HepG2 (cell line): ENCODE results near the gene YTHDF1. TPM values are rescaled to one million over a fixed set of nuclear protein-coding genes. Genes with fewer than 3 reads are reported as not detected.

Experiments
- ATAC-seq: fragments of 200-7000 bp; cut with Tn5 transposase; 3 replicates; pipeline ENCODE4 v1.9.1; 2020; ENCODE audit warnings: mild to moderate bottlenecking, moderate library complexity
- BruUV-seq: library from RNA; stranded (reverse); fragments of 400-500 nt; replicated peaks from 2 replicates; lab custom pipeline; 2021; lab: Mats Ljungman, UMichigan
- CTCF ChIA-PET: fragments of 300-600 bp; formaldehyde crosslinking; extraction: SDS; loops from one replicate; lab custom pipeline; 2021; ENCODE audit warnings: low total read pairs, inconsistent platforms, low intra/inter-chr PET ratio; lab: Yijun Ruan, JAX
- POLR2A ChIA-PET: fragments of 350-600 bp; sonication (Branson Sonifier 250); formaldehyde crosslinking; loops from one replicate; lab custom pipeline; 2020; ENCODE audit warnings: antibody characterized with exemption, inconsistent platforms; lab: Yijun Ruan, JAX
- DNase-seq: peaks from one replicate; pipeline ENCODE4 v3.0.0-alpha.2; 2015; ENCODE audit warnings: low spot score
- FAIRE-seq: peaks from 3 replicates; lab custom pipeline; 2011; peaks lifted over from hg19 to GRCh38; lab: Jason Lieb, UNC
- H2AFZ ChIP-seq: one replicate; pipeline ENCODE4 v1.6.1; 2011; ENCODE audit warnings: low read length, inconsistent platforms
- H3K27ac ChIP-seq: fragments of 300-600 bp; 3 replicates; pipeline ENCODE4 v1.8.0; 2011; ENCODE audit warnings: mixed run types, mild to moderate bottlenecking, mixed read lengths, low read length, inconsistent platforms; ENCODE audit not compliant: insufficient read depth; ENCODE audit errors: extremely low read length
- H3K27me3 ChIP-seq, 2 experiments: fragments of 200-600 bp in 1 of 2; 2 replicates in 1 of 2; 3 replicates in 1 of 2; pipeline versions ENCODE4 v1.6.0 to v1.8.0; 2011; ENCODE audit warnings: low read length in 2 of 2, mild to moderate bottlenecking in 2 of 2, moderate library complexity in 2 of 2, inconsistent platforms in 1 of 2; ENCODE audit not compliant: insufficient read depth in 2 of 2, control insufficient read depth in 1 of 2
- H3K36me3 ChIP-seq, 2 experiments: fragments of 200-600 bp in 1 of 2; replicated peaks in 1 of 2; 2 replicates in 1 of 2; 3 replicates in 1 of 2; pipeline versions ENCODE4 v1.5.1 to v1.8.0; 2011; ENCODE audit warnings: low read length in 2 of 2, inconsistent platforms in 1 of 2; ENCODE audit not compliant: insufficient read depth in 2 of 2, control insufficient read depth in 1 of 2
- H3K4me1 ChIP-seq: 2 replicates; pipeline ENCODE4 v1.5.1; 2012; ENCODE audit warnings: low read length, inconsistent platforms; ENCODE audit not compliant: insufficient read depth
- H3K4me2 ChIP-seq: 2 replicates; pipeline ENCODE4 v1.6.0; 2011; ENCODE audit warnings: low read depth, low read length, inconsistent platforms
- H3K4me3 ChIP-seq, 3 experiments: fragments of 200-600 bp in 1 of 3; sonication (generic), shearing (Covaris generic) in 1 of 3; replicated peaks in 1 of 3; 2 replicates each; pipeline ENCODE4 v1.5.1; 2011 to 2016; ENCODE audit warnings: low read length in 3 of 3, inconsistent platforms in 2 of 3, low read depth in 2 of 3, mild to moderate bottlenecking in 2 of 3, control low read depth in 1 of 3, mixed read lengths in 1 of 3; ENCODE audit not compliant: insufficient read depth in 1 of 3
- H3K79me2 ChIP-seq: one replicate; pipeline ENCODE4 v1.6.1; 2011; ENCODE audit warnings: low read length, inconsistent platforms; ENCODE audit not compliant: insufficient read depth
- H3K9ac ChIP-seq: 2 replicates; pipeline ENCODE4 v1.6.0; 2011; ENCODE audit warnings: mild to moderate bottlenecking, low read depth, low read length, inconsistent platforms; ENCODE audit not compliant: insufficient read depth
- H3K9me3 ChIP-seq: 2 replicates; pipeline ENCODE4 v1.5.1; 2012; ENCODE audit warnings: mild to moderate bottlenecking, low read length
- H4K20me1 ChIP-seq: 2 replicates; pipeline ENCODE4 v1.6.0; 2011; ENCODE audit warnings: inconsistent platforms, mild to moderate bottlenecking, low read length, moderate library complexity; ENCODE audit not compliant: insufficient read depth
- ADNP ChIP-seq: sonication (generic); formaldehyde crosslinking; IDR thresholded peaks from 2 replicates; pipeline ENCODE4 v1.4.0; 2020; ENCODE audit warnings: missing genetic modification reagents
- BORCS8-MEF2B ChIP-seq: sonication (generic); formaldehyde crosslinking; IDR thresholded peaks from 2 replicates; pipeline ENCODE4 v1.8.0; 2022; ENCODE audit warnings: mild to moderate bottlenecking, missing genetic modification reagents
- CBX2 ChIP-seq, 2 experiments: fragments of 200-600 bp in 1 of 2; sonication (generic); formaldehyde crosslinking in 1 of 2; IDR thresholded peaks; 2 replicates each; pipeline versions ENCODE4 v1.7.0 to v1.8.1; 2018 to 2022; ENCODE audit warnings: low read depth in 2 of 2, low read length in 1 of 2, mild to moderate bottlenecking in 1 of 2, missing genetic modification reagents in 1 of 2
- CHD2 ChIP-seq: IDR thresholded peaks from 2 replicates; pipeline ENCODE4 v1.6.1; 2011; ENCODE audit warnings: low read depth, low read length, improper control_type of control experiment
- DR1 ChIP-seq: sonication (generic); formaldehyde crosslinking; IDR thresholded peaks from 2 replicates; pipeline ENCODE4 v1.8.0; 2021; ENCODE audit warnings: mild to moderate bottlenecking, missing genetic modification reagents, inconsistent platforms
- HCFC1 ChIP-seq: fragments of 150-350 bp; IDR thresholded peaks from 2 replicates; pipeline ENCODE4 v1.6.1; 2014; ENCODE audit warnings: low read depth, low read length
- HMG20A ChIP-seq: IDR thresholded peaks from 2 replicates; pipeline ENCODE4 v1.6.1; 2016; ENCODE audit warnings: borderline replicate concordance
- HMGA1 ChIP-seq: sonication (generic); formaldehyde crosslinking; conservative IDR thresholded peaks from 2 replicates; pipeline ENCODE4 v1.4.0; 2020; ENCODE audit warnings: missing genetic modification reagents
- JUN ChIP-seq: sonication (generic); formaldehyde crosslinking; IDR thresholded peaks from 2 replicates; pipeline ENCODE4 v1.4.0; 2020; ENCODE audit warnings: mild to moderate bottlenecking, missing genetic modification reagents
- JUND ChIP-seq: sonication (generic); formaldehyde crosslinking; IDR thresholded peaks from 2 replicates; pipeline ENCODE4 v1.8.0; 2022; ENCODE audit warnings: mild to moderate bottlenecking, missing genetic modification reagents
- KDM5B ChIP-seq: sonication (generic); formaldehyde crosslinking; IDR thresholded peaks from 2 replicates; pipeline ENCODE4 v1.4.0; 2020; ENCODE audit warnings: missing genetic modification reagents, mild to moderate bottlenecking, borderline replicate concordance
- MXD4 ChIP-seq: IDR thresholded peaks from 2 replicates; pipeline ENCODE4 v1.6.1; 2016; ENCODE audit warnings: mild to moderate bottlenecking, missing biosample characterization, missing genetic modification reagents
- ZNF350 ChIP-seq: sonication (generic); formaldehyde crosslinking; IDR thresholded peaks from 2 replicates; pipeline ENCODE4 v1.4.0; 2020; ENCODE audit warnings: mild to moderate bottlenecking, low read depth, missing genetic modification reagents, borderline replicate concordance
- ZNF441 ChIP-seq: sonication (generic); formaldehyde crosslinking; IDR thresholded peaks from 2 replicates; pipeline ENCODE4 v1.7.0; 2021; ENCODE audit warnings: missing genetic modification reagents, borderline replicate concordance
- ZNF451 ChIP-seq: sonication (generic); formaldehyde crosslinking; IDR thresholded peaks from 2 replicates; pipeline ENCODE4 v1.5.0; 2020; ENCODE audit warnings: mild to moderate bottlenecking, missing genetic modification reagents
- ZNF607 ChIP-seq: sonication (generic); formaldehyde crosslinking; IDR thresholded peaks from 2 replicates; pipeline ENCODE4 v1.5.1; 2020; ENCODE audit warnings: missing genetic modification reagents, mild to moderate bottlenecking, borderline replicate concordance
- ZNF761 ChIP-seq: sonication (generic); formaldehyde crosslinking; conservative IDR thresholded peaks from 2 replicates; pipeline ENCODE4 v1.4.0; 2020; ENCODE audit warnings: mild to moderate bottlenecking, missing genetic modification reagents
- WGBS: methylation state at CpG from one replicate; pipeline ENCODE4 v1.1.6; 2017; ENCODE audit warnings: low lambda C conversion rate; 5-methylcytosine and 5-hydroxymethylcytosine counted together
- in situ Hi-C: cut with HindIII; loops from 2 replicates; pipeline ENCODE4 v1.10.0; 2017; ENCODE audit warnings: low pct_unique_long_range_greater_than_20kb; ENCODE audit not compliant: extremely low pct_ligation_motif_present
- intact Hi-C: fragments of 100-400 bp; cut with micrococcal nuclease; formaldehyde crosslinking; loops from one replicate; pipeline ENCODE4 v1.10.0; 2022; ENCODE audit not compliant: unreplicated experiment
- polyA plus RNA-seq, 8 experiments: library from polyadenylated mRNA; depleted of rRNA in 3 of 8; stranded (reverse) in 7 of 8; unstranded in 1 of 8; fragments of >200 nt; fragmentation: Illumina TruSeq in 4 of 8; extraction: Trizol in 4 of 8; gene quantifications; 2 replicates each; pipeline versions ENCODE4 v1.2.1 to v1.2.3, GENCODE V29; 2011 to 2016; ENCODE audit warnings: low read depth in 4 of 8, missing spikeins in 1 of 8, mixed read lengths in 1 of 8; ENCODE audit not compliant: insufficient read depth in 1 of 8
- total RNA-seq, 5 experiments: library from RNA; depleted of rRNA; stranded (reverse); fragments of >200 nt; fragmentation: Illumina TruSeq; extraction: Trizol; gene quantifications; 2 replicates each; pipeline ENCODE4 v1.2.3, GENCODE V29; 2016; ENCODE audit warnings: low read depth in 1 of 5
- TF ChIP-seq, protein P1 (sequence below): sonication (generic); formaldehyde crosslinking; IDR thresholded peaks from 2 replicates; pipeline ENCODE4 v1.4.0; 2020; ENCODE audit warnings: missing genetic modification reagents
- TF ChIP-seq, protein P2 (sequence below): IDR thresholded peaks from 2 replicates; pipeline ENCODE4 v1.6.1; 2016; ENCODE audit warnings: low read depth, borderline replicate concordance
- TF ChIP-seq, protein P3 (sequence below): sonication (generic); formaldehyde crosslinking; IDR thresholded peaks from 2 replicates; pipeline ENCODE4 v1.8.0; 2022; ENCODE audit warnings: missing genetic modification reagents, mild to moderate bottlenecking, borderline replicate concordance

YTHDF1 gene
- total and polyA plus RNA-seq, 2 of the 13 experiments (the other 11 are each of a cell fraction or from before 2014, with no cell fraction given): 34.5 to 37.7 TPM

DNA sequence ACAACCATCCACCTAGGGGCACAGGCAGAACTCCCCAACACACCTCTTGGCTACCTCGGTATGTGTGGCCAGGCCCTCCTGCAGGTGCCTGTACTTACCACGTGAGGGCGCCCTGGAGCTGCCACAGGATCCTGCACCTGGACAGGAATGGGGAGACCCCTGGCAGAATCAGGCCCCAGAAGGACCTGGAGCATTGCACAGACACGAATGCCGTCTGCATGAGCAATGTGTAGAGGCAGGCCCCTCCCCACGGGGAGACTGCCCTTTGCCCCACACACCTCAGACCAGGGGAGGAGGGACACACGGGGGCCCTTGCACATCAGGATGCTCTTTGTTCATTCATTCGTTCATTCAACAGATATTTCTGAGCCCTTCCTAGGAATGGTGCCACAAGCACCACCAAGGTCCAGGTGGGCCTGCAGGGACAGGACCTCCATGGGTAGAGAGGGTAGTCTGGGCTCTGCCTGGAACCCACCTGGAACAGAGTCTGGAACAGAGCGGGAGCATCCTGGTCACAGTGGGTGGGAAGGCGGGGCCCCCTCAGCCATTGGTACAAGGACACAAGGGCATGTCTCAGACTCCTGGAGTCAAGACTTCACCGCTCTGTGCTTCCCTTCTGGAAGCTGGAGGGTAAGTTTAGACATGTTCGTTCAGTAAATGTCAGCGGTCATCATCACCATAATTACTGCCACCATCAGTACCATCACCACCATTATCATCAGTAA is 32.3 kb downstream of the YTHDF1 start:
- 0 out of 2 replicates have a peak, but pooled peaks cover 5% of the 10 kb centered on the region for H3K4me1 ChIP-seq
- no peak overlapping the region for H3K4me2 ChIP-seq
- no peaks in the 10 kb centered on the region for H3K9me3 ChIP-seq
- in situ Hi-C loops (loop anchor here (5.0 kb wide), 1 partner anchor 126 kb away; no protein-coding TSS in a partner anchor), intact Hi-C loops (loop anchor here (5.0 kb wide), 3 partner anchors 34 to 109 kb away; partner anchors contain the start of genes COL20A1 and YTHDF1)
- no peak overlapping the region for H3K27ac ChIP-seq
- DNase-seq (peak; percentile 55), ATAC-seq (peak; percentile 73), FAIRE-seq (peak; percentile 83)
- no peaks in the 10 kb centered on the region for H3K79me2 ChIP-seq
- WGBS: 38% methylated on average over 11 of the region's 13 CpGs
- no peaks in the 10 kb centered on the region for H3K36me3 ChIP-seq
- ChIA-PET CTCF (interaction anchor here (1.2 to 1.7 kb wide), 5 partner anchors 31 to 107 kb away, joined by 3 to 18 read pairs (median 6); no protein-coding TSS in a partner anchor), POLR2A (no interaction called here)
- H3K27me3 ChIP-seq: peaks cover 8 to 43% of the 10 kb centered on the region in 2 experiments; a peak in 4 of 5 replicates
- peaks cover 17% of the 10 kb centered on the region; the same call in 1 of the 2 replicates for H4K20me1 ChIP-seq
- no peak overlapping the region for H3K4me3 ChIP-seq
- no peak overlapping the region for H3K9ac ChIP-seq
- H2AFZ ChIP-seq: no peak overlapping the region
- BruUV-seq: no TSS peak
- TF ChIP-seq MXD4 (CRISPR knock-in tag) (no peak), ADNP (no peak), BORCS8-MEF2B (CRISPR knock-in tag) (0 out of 2 replicates have a peak, but pooled peaks have one; percentile 30), ZNF761 (CRISPR knock-in tag) (no peak), ZNF350 (CRISPR knock-in tag) (0 out of 2 replicates have a peak, but pooled peaks have one; percentile 14), JUN (CRISPR knock-in tag) (no peak), DR1 (CRISPR knock-in tag) (0 out of 2 replicates have a peak, but pooled peaks have one; percentile 3), KDM5B (0 out of 2 replicates have a peak, but pooled peaks have one; percentile 25), HMGA1 (CRISPR knock-in tag) (no peak), ZNF441 (CRISPR knock-in tag) (no peak), HMG20A (CRISPR knock-in tag) (no peak), ZNF607 (CRISPR knock-in tag) (no peak), ZNF451 (no peak; the same call in 1 of the 2 replicates), HCFC1 (no peak), JUND (CRISPR knock-in tag) (no peak), CBX2 (IDR thresholded peaks at IDR 0.05; ENCODE audit: low read depth, low read length) (no peak), CBX2 (CRISPR knock-in tag; IDR thresholded peaks at IDR 0.05; ENCODE audit: low read depth) (no peak), CHD2 (no peak)
- TF ChIP-seq, protein P1, sequence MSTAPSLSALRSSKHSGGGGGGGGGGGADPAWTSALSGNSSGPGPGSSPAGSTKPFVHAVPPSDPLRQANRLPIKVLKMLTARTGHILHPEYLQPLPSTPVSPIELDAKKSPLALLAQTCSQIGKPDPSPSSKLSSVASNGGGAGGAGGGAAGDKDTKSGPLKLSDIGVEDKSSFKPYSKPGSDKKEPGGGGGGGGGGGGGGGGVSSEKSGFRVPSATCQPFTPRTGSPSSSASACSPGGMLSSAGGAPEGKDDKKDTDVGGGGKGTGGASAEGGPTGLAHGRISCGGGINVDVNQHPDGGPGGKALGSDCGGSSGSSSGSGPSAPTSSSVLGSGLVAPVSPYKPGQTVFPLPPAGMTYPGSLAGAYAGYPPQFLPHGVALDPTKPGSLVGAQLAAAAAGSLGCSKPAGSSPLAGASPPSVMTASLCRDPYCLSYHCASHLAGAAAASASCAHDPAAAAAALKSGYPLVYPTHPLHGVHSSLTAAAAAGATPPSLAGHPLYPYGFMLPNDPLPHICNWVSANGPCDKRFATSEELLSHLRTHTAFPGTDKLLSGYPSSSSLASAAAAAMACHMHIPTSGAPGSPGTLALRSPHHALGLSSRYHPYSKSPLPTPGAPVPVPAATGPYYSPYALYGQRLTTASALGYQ (CRISPR knock-in tag): no peak
- TF ChIP-seq, protein P2, sequence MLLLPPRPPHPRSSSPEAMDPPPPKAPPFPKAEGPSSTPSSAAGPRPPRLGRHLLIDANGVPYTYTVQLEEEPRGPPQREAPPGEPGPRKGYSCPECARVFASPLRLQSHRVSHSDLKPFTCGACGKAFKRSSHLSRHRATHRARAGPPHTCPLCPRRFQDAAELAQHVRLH (CRISPR knock-in tag): 0 out of 2 replicates have a peak, but pooled peaks have one; percentile 30
- TF ChIP-seq, protein P3, sequence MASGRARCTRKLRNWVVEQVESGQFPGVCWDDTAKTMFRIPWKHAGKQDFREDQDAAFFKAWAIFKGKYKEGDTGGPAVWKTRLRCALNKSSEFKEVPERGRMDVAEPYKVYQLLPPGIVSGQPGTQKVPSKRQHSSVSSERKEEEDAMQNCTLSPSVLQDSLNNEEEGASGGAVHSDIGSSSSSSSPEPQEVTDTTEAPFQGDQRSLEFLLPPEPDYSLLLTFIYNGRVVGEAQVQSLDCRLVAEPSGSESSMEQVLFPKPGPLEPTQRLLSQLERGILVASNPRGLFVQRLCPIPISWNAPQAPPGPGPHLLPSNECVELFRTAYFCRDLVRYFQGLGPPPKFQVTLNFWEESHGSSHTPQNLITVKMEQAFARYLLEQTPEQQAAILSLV: peak; percentile 59; the same call in 1 of the 2 replicates
